HCT116 (cell line): ENCODE measurements around the gene NBAS.
"Not testable (repeated sequence)": the region's sequence is repeated elsewhere in the genome, so short reads cannot be mapped to it uniquely, and the experiment has no call there.

Source experiments
- ATF3 ChIP-seq: IDR thresholded peaks from 2 replicates; pipeline ENCODE4 v1.6.1; 2012
- CTCF ChIP-seq, 3 experiments: fragments of 200-600 bp in 1 of 3; sonication (generic) in 1 of 3; IDR thresholded peaks in 2 of 3; conservative IDR thresholded peaks in 1 of 3; 2 replicates each; pipeline ENCODE4 v1.5.1; 2012 to 2017; ENCODE audit warnings: low read depth in 2 of 3, low read length in 2 of 3, antibody characterized with exemption in 1 of 3, borderline replicate concordance in 1 of 3, control low read depth in 1 of 3, mild to moderate bottlenecking in 1 of 3, mixed read lengths in 1 of 3, mixed run types in 1 of 3, moderate library complexity in 1 of 3; ENCODE audit not compliant: insufficient read depth in 1 of 3
- EGR1 ChIP-seq: IDR thresholded peaks from 2 replicates; pipeline ENCODE4 v1.6.1; 2012; ENCODE audit warnings: low read depth
- ELF1 ChIP-seq: IDR thresholded peaks from 2 replicates; pipeline ENCODE4 v1.6.1; 2012; ENCODE audit warnings: low read depth, borderline replicate concordance
- EZH2 ChIP-seq: fragments of 200-600 bp; sonication (generic); IDR thresholded peaks from 2 replicates; pipeline ENCODE4 v1.6.1; 2017; ENCODE audit warnings: antibody characterized with exemption, mixed run types
- EZH2phosphoT487 ChIP-seq: fragments of 200-600 bp; IDR thresholded peaks from 2 replicates; pipeline ENCODE4 v1.6.1; 2018; ENCODE audit warnings: antibody characterized with exemption, borderline replicate concordance
- JUND ChIP-seq: IDR thresholded peaks from 2 replicates; pipeline ENCODE4 v1.6.1; 2012
- MAX ChIP-seq: IDR thresholded peaks from 2 replicates; pipeline ENCODE4 v1.6.1; 2012
- POLR2A ChIP-seq: IDR thresholded peaks from 2 replicates; pipeline ENCODE4 v1.7.0; 2011; ENCODE audit warnings: borderline replicate concordance; ENCODE audit not compliant: insufficient read depth, insufficient read length; ENCODE audit errors: extremely low read depth
- RAD21 ChIP-seq: IDR thresholded peaks from 2 replicates; pipeline ENCODE4 v1.6.1; 2012; ENCODE audit warnings: low read depth, mild to moderate bottlenecking
- REST ChIP-seq: IDR thresholded peaks from 2 replicates; pipeline ENCODE4 v1.6.1; 2012; ENCODE audit warnings: low read depth
- SP1 ChIP-seq: IDR thresholded peaks from 2 replicates; pipeline ENCODE4 v1.6.1; 2012; ENCODE audit warnings: low read depth
- SRF ChIP-seq: IDR thresholded peaks from 2 replicates; pipeline ENCODE4 v1.6.1; 2012; ENCODE audit warnings: low read depth
- ZFX ChIP-seq: fragments of 450-650 bp; IDR thresholded peaks from 2 replicates; pipeline ENCODE4 v1.6.1; 2017

GRCh38 chr2:15250946-15251345 lies 310.2 kb downstream of the NBAS start:
- TF ChIP-seq CTCF (IDR thresholded peaks at IDR 0.05 in 2 of 3, conservative IDR thresholded peaks at IDR 0.05 in 1 of 3; ENCODE audit: borderline replicate concordance in 1 of 3, insufficient read depth in 1 of 3, low read depth in 2 of 3, low read length in 2 of 3); RAD21; ELF1; SP1; MAX; REST; EZH2phosphoT487; SRF; JUND; EGR1; ATF3; POLR2A; EZH2; ZFX: not testable (repeated sequence)
